ENCODE results near the gene COL16A1.

Gene COL16A1

DNA sequence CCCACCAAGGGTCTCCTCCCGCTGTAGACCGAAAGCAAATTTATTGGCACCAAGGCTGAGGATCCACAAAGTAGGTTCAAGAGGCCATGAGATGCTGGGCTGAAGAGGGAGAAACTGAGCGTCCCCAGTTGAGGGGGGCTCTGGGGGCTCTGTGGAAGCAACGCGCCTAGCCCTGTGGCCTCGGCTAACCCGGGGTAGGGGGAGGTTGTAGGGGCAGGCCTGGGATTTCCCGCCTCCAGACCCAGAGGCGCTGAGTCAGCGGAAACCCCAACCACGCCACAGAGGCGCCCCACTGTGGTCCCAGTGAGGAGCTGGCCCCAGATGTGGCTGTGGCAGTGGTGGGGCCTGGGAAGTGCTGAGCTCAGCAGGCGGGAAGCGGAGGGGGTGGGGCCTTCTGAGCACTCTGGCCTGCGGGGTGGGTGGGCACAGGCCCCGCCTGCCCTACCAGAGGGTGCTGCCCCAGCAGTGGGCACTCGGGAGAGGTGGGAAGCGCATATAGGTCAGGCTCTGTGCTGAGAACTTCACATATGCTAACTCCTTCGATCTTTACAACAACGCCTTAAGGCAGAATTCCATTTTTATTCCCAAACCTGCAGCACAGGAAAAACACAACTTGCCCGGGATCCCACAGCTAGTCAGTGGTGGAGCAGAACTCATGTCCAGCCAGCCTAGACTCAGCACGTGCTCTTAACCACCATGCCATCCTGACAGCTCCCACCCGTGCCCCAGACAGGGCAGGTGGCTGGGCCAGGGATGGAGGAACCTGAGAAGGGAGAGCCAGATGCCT is 1.5 kb upstream of the COL16A1 start (continued):
- TF ChIP-seq, protein P1, sequence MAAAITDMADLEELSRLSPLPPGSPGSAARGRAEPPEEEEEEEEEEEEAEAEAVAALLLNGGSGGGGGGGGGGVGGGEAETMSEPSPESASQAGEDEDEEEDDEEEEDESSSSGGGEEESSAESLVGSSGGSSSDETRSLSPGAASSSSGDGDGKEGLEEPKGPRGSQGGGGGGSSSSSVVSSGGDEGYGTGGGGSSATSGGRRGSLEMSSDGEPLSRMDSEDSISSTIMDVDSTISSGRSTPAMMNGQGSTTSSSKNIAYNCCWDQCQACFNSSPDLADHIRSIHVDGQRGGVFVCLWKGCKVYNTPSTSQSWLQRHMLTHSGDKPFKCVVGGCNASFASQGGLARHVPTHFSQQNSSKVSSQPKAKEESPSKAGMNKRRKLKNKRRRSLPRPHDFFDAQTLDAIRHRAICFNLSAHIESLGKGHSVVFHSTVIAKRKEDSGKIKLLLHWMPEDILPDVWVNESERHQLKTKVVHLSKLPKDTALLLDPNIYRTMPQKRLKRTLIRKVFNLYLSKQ (tag by site-specific recombination; IDR thresholded peaks at IDR 0.05; ENCODE audit: borderline replicate concordance) = no peak
- no peak for TF ChIP-seq ZNF48 (tag by site-specific recombination; IDR thresholded peaks at IDR 0.05)
- TF ChIP-seq, protein P2, sequence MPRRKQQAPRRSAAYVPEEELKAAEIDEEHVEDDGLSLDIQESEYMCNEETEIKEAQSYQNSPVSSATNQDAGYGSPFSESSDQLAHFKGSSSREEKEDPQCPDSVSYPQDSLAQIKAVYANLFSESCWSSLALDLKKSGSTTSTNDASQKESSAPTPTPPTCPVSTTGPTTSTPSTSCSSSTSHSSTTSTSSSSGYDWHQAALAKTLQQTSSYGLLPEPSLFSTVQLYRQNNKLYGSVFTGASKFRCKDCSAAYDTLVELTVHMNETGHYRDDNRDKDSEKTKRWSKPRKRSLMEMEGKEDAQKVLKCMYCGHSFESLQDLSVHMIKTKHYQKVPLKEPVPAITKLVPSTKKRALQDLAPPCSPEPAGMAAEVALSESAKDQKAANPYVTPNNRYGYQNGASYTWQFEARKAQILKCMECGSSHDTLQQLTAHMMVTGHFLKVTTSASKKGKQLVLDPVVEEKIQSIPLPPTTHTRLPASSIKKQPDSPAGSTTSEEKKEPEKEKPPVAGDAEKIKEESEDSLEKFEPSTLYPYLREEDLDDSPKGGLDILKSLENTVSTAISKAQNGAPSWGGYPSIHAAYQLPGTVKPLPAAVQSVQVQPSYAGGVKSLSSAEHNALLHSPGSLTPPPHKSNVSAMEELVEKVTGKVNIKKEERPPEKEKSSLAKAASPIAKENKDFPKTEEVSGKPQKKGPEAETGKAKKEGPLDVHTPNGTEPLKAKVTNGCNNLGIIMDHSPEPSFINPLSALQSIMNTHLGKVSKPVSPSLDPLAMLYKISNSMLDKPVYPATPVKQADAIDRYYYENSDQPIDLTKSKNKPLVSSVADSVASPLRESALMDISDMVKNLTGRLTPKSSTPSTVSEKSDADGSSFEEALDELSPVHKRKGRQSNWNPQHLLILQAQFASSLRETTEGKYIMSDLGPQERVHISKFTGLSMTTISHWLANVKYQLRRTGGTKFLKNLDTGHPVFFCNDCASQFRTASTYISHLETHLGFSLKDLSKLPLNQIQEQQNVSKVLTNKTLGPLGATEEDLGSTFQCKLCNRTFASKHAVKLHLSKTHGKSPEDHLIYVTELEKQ (tag by site-specific recombination; IDR thresholded peaks at IDR 0.05; ENCODE audit: borderline replicate concordance) = no peak
- TF ChIP-seq, protein P3, sequence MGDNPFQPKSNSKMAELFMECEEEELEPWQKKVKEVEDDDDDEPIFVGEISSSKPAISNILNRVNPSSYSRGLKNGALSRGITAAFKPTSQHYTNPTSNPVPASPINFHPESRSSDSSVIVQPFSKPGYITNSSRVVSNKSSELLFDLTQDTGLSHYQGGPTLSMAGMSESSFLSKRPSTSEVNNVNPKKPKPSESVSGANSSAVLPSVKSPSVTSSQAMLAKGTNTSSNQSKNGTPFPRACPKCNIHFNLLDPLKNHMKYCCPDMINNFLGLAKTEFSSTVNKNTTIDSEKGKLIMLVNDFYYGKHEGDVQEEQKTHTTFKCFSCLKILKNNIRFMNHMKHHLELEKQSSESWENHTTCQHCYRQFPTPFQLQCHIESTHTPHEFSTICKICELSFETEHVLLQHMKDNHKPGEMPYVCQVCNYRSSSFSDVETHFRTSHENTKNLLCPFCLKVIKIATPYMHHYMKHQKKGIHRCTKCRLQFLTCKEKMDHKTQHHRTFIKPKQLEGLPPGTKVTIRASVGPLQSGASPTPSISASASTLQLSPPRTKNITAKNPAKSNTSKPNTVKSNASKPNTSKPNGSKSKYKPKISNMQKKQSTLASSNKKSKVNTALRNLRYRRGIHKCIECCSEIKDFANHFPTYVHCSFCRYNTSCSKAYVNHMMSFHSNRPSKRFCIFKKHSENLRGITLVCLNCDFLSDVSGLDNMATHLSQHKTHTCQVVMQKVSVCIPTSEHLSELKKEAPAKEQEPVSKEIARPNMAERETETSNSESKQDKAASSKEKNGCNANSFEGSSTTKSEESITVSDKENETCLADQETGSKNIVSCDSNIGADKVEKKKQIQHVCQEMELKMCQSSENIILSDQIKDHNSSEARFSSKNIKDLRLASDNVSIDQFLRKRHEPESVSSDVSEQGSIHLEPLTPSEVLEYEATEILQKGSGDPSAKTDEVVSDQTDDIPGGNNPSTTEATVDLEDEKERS (tag by site-specific recombination; IDR thresholded peaks at IDR 0.05) = no peak
- TF ChIP-seq OVOL3 (tag by site-specific recombination; IDR thresholded peaks at IDR 0.05) = no peak
- TF ChIP-seq ZBTB7A (tag by site-specific recombination; IDR thresholded peaks at IDR 0.05; ENCODE audit: low read depth) = no peak
- TF ChIP-seq ZNF664 (tag by site-specific recombination; IDR thresholded peaks at IDR 0.05) = no peak
- TF ChIP-seq ZNF843 (tag by site-specific recombination; IDR thresholded peaks at IDR 0.05) = no peak
- peak; percentile 44; the same call in 1 of the 2 replicates for TF ChIP-seq ZBTB8A (tag by site-specific recombination; IDR thresholded peaks at IDR 0.05)
- TF ChIP-seq ZFP37 (tag by site-specific recombination; IDR thresholded peaks at IDR 0.05) = no peak
- TF ChIP-seq ZFP69B (tag by site-specific recombination; IDR thresholded peaks at IDR 0.05) = peak; percentile 13; the same call in 1 of the 2 replicates
- TF ChIP-seq ZSCAN16 (tag by site-specific recombination; IDR thresholded peaks at IDR 0.05) = no peak
- TF ChIP-seq ZNF2 (tag by site-specific recombination; IDR thresholded peaks at IDR 0.05) = no peak
- TF ChIP-seq WT1 (tag by site-specific recombination; IDR thresholded peaks at IDR 0.05) = no peak
- TF ChIP-seq, protein P4, sequence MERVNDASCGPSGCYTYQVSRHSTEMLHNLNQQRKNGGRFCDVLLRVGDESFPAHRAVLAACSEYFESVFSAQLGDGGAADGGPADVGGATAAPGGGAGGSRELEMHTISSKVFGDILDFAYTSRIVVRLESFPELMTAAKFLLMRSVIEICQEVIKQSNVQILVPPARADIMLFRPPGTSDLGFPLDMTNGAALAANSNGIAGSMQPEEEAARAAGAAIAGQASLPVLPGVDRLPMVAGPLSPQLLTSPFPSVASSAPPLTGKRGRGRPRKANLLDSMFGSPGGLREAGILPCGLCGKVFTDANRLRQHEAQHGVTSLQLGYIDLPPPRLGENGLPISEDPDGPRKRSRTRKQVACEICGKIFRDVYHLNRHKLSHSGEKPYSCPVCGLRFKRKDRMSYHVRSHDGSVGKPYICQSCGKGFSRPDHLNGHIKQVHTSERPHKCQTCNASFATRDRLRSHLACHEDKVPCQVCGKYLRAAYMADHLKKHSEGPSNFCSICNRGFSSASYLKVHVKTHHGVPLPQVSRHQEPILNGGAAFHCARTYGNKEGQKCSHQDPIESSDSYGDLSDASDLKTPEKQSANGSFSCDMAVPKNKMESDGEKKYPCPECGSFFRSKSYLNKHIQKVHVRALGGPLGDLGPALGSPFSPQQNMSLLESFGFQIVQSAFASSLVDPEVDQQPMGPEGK (tag by site-specific recombination; IDR thresholded peaks at IDR 0.05) = peak; percentile 41; the same call in 1 of the 2 replicates
- TF ChIP-seq ZBTB17 (tag by site-specific recombination; IDR thresholded peaks at IDR 0.05) = no peak
- TF ChIP-seq, protein P5, sequence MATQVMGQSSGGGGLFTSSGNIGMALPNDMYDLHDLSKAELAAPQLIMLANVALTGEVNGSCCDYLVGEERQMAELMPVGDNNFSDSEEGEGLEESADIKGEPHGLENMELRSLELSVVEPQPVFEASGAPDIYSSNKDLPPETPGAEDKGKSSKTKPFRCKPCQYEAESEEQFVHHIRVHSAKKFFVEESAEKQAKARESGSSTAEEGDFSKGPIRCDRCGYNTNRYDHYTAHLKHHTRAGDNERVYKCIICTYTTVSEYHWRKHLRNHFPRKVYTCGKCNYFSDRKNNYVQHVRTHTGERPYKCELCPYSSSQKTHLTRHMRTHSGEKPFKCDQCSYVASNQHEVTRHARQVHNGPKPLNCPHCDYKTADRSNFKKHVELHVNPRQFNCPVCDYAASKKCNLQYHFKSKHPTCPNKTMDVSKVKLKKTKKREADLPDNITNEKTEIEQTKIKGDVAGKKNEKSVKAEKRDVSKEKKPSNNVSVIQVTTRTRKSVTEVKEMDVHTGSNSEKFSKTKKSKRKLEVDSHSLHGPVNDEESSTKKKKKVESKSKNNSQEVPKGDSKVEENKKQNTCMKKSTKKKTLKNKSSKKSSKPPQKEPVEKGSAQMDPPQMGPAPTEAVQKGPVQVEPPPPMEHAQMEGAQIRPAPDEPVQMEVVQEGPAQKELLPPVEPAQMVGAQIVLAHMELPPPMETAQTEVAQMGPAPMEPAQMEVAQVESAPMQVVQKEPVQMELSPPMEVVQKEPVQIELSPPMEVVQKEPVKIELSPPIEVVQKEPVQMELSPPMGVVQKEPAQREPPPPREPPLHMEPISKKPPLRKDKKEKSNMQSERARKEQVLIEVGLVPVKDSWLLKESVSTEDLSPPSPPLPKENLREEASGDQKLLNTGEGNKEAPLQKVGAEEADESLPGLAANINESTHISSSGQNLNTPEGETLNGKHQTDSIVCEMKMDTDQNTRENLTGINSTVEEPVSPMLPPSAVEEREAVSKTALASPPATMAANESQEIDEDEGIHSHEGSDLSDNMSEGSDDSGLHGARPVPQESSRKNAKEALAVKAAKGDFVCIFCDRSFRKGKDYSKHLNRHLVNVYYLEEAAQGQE (tag by site-specific recombination; IDR thresholded peaks at IDR 0.05) = no peak
- no peak for TF ChIP-seq KLF8 (tag by site-specific recombination; IDR thresholded peaks at IDR 0.05)
- no peak for TF ChIP-seq ZNF549 (tag by site-specific recombination; IDR thresholded peaks at IDR 0.05)
- no peak for TF ChIP-seq ZNF629 (tag by site-specific recombination; IDR thresholded peaks at IDR 0.05)
- no peak for TF ChIP-seq FEZF1 (tag by site-specific recombination; IDR thresholded peaks at IDR 0.05)
- TF ChIP-seq, protein P6, sequence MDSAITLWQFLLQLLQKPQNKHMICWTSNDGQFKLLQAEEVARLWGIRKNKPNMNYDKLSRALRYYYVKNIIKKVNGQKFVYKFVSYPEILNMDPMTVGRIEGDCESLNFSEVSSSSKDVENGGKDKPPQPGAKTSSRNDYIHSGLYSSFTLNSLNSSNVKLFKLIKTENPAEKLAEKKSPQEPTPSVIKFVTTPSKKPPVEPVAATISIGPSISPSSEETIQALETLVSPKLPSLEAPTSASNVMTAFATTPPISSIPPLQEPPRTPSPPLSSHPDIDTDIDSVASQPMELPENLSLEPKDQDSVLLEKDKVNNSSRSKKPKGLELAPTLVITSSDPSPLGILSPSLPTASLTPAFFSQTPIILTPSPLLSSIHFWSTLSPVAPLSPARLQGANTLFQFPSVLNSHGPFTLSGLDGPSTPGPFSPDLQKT (IDR thresholded peaks at IDR 0.05; ENCODE audit: borderline replicate concordance, low read depth, low read length) = no peak
- TF ChIP-seq ZNF169 (tag by site-specific recombination; IDR thresholded peaks at IDR 0.05) = no peak
- TF ChIP-seq SP7 (tag by site-specific recombination; IDR thresholded peaks at IDR 0.05) = no peak
- no peak for TF ChIP-seq ZNF701 (tag by site-specific recombination; IDR thresholded peaks at IDR 0.05)
